ENCODE results near the gene FDXACB1.

- TF ChIP-seq SMC3 (IDR thresholded peaks at IDR 0.05; ENCODE audit: low read depth, low read length), result no peak
- TF ChIP-seq, protein P1, sequence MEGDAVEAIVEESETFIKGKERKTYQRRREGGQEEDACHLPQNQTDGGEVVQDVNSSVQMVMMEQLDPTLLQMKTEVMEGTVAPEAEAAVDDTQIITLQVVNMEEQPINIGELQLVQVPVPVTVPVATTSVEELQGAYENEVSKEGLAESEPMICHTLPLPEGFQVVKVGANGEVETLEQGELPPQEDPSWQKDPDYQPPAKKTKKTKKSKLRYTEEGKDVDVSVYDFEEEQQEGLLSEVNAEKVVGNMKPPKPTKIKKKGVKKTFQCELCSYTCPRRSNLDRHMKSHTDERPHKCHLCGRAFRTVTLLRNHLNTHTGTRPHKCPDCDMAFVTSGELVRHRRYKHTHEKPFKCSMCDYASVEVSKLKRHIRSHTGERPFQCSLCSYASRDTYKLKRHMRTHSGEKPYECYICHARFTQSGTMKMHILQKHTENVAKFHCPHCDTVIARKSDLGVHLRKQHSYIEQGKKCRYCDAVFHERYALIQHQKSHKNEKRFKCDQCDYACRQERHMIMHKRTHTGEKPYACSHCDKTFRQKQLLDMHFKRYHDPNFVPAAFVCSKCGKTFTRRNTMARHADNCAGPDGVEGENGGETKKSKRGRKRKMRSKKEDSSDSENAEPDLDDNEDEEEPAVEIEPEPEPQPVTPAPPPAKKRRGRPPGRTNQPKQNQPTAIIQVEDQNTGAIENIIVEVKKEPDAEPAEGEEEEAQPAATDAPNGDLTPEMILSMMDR (conservative IDR thresholded peaks at IDR 0.05; ENCODE audit: low read depth, low read length), result no peak
- TF ChIP-seq POLR2A (IDR thresholded peaks at IDR 0.05; ENCODE audit: low read depth, low read length), result no peak
Measured at GRCh38 chr11:111837366-111837891, 41.5 kb downstream of the FDXACB1 start.
